GM23248 (cell line): ENCODE results near the gene OR2B6.

Source experiments
- EZH2 ChIP-seq: fragments of 200-600 bp; sonication (generic); IDR thresholded peaks from 2 replicates; pipeline ENCODE4 v1.6.1; 2018; ENCODE audit warnings: antibody characterized with exemption, mild to moderate bottlenecking; ENCODE audit not compliant: insufficient read depth, poor library complexity, severe bottlenecking
- EZH2phosphoT487 ChIP-seq: fragments of 200-600 bp; sonication (generic); IDR thresholded peaks from 2 replicates; pipeline ENCODE4 v1.6.1; 2018; ENCODE audit warnings: antibody characterized with exemption, moderate library complexity, mild to moderate bottlenecking, low read depth; ENCODE audit not compliant: insufficient read depth

GRCh38 chr6:28001351-28001750 lies 44.3 kb downstream of the OR2B6 start:
- TF ChIP-seq EZH2phosphoT487 (no peak), EZH2 (no peak)
